KOPT-K1 (cell line): ENCODE data around the gene CACUL1.

ENCODE experiments used
- H3K27ac ChIP-seq: fragments of 200-600 bp; sonication (generic); 2 replicates; pipeline ENCODE4 v1.5.1; 2016; ENCODE audit warnings: antibody characterized with exemption, mild to moderate bottlenecking, low read depth, low read length; ENCODE audit not compliant: poor library complexity, severe bottlenecking
- H3K36me3 ChIP-seq: fragments of 200-600 bp; sonication (generic); 2 replicates; pipeline ENCODE4 v1.5.1; 2017; ENCODE audit warnings: antibody characterized with exemption, mild to moderate bottlenecking, low read length, moderate library complexity; ENCODE audit not compliant: insufficient read depth
- H3K9me3 ChIP-seq: fragments of 200-600 bp; sonication (generic); 2 replicates; pipeline ENCODE4 v1.5.1; 2017; ENCODE audit warnings: antibody characterized with exemption, low read length, mild to moderate bottlenecking; ENCODE audit not compliant: insufficient read depth, poor library complexity, severe bottlenecking

CACUL1 gene

GRCh38 chr10:118626953-118627352 lies 127.8 kb downstream of the CACUL1 start:
- Histone ChIP-seq H3K27ac (no peak overlapping the region), H3K36me3 (no peaks in the 10 kb centered on the region), H3K9me3 (no peaks in the 10 kb centered on the region)
